Mesothelial cell of epicardium (in vitro differentiated cells): ENCODE measurements around the gene ANKRD40CL. TPM values are rescaled to one million over a fixed set of nuclear protein-coding genes. Genes with fewer than 3 reads are reported as not detected.
"Not testable (repeated sequence)": the region's sequence is repeated elsewhere in the genome, so short reads cannot be mapped to it uniquely, and the experiment has no call there.

Experiments
- DNase-seq, 2 experiments: peaks; one replicate each; pipeline ENCODE4 v3.0.0; 2021; ENCODE audit warnings: low spot score in 2 of 2; ENCODE audit not compliant: unreplicated experiment in 2 of 2
- H3K27ac Mint-ChIP-seq: 2 replicates; pipeline ENCODE4 v1.8.0; 2021; ENCODE audit warnings: mixed read lengths
- H3K27me3 Mint-ChIP-seq: 2 replicates; pipeline ENCODE4 v1.8.0; 2021; ENCODE audit warnings: low read depth, mixed read lengths
- H3K36me3 Mint-ChIP-seq: 2 replicates; pipeline ENCODE4 v1.8.0; 2021; ENCODE audit warnings: mixed read lengths
- H3K4me1 Mint-ChIP-seq: 2 replicates; pipeline ENCODE4 v1.8.0; 2021; ENCODE audit warnings: mixed read lengths
- H3K4me3 Mint-ChIP-seq: 2 replicates; pipeline ENCODE4 v1.8.0; 2021; ENCODE audit warnings: mild to moderate bottlenecking, moderate library complexity, mixed read lengths
- H3K9me3 Mint-ChIP-seq: 2 replicates; pipeline ENCODE4 v1.8.0; 2021; ENCODE audit warnings: mixed read lengths
- total RNA-seq: library from RNA; stranded (reverse); gene quantifications from 3 replicates; pipeline ENCODE4 v1.2.1, GENCODE V29; 2021
- TF ChIP-seq, protein P1 (sequence below): fragments of 200-600 bp; sonication (generic); IDR thresholded peaks from one replicate; pipeline ENCODE4 v1.5.0; 2021; ENCODE audit warnings: antibody characterized with exemption; ENCODE audit not compliant: unreplicated experiment

ANKRD40CL gene
- total RNA-seq, 1 donor from 2014 or later: not detected

DNA sequence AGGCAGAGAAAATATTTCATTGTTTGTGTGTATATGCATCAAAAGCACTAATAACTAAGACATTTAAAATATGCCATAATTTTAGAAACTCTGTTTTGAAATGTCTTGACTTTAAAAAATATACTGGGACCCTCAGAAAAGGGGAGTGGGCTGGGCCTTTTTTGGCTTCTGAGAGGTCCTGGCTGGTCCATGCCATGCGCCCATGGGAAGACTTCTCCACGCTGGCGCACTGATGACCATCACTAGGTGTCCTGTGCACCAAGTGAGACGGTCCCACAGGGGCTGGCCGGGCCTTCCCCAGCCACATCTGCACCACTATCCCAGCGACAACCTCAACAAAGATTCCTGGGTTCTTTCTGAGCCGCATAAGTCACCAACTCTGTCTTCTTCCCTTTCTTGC, 41.1 kb upstream of the ANKRD40CL start:
- H3K27me3 Mint-ChIP-seq: no peaks in the 10 kb centered on the region
- no peak overlapping the region for H3K27ac Mint-ChIP-seq
- no peaks in the 10 kb centered on the region for H3K4me1 Mint-ChIP-seq
- peaks cover under 1% of the 10 kb centered on the region for H3K9me3 Mint-ChIP-seq
- TF ChIP-seq, protein P1, sequence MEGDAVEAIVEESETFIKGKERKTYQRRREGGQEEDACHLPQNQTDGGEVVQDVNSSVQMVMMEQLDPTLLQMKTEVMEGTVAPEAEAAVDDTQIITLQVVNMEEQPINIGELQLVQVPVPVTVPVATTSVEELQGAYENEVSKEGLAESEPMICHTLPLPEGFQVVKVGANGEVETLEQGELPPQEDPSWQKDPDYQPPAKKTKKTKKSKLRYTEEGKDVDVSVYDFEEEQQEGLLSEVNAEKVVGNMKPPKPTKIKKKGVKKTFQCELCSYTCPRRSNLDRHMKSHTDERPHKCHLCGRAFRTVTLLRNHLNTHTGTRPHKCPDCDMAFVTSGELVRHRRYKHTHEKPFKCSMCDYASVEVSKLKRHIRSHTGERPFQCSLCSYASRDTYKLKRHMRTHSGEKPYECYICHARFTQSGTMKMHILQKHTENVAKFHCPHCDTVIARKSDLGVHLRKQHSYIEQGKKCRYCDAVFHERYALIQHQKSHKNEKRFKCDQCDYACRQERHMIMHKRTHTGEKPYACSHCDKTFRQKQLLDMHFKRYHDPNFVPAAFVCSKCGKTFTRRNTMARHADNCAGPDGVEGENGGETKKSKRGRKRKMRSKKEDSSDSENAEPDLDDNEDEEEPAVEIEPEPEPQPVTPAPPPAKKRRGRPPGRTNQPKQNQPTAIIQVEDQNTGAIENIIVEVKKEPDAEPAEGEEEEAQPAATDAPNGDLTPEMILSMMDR: no peak
- no peak overlapping the region for H3K4me3 Mint-ChIP-seq
- no peak for DNase-seq
- H3K36me3 Mint-ChIP-seq: no peaks in the 10 kb centered on the region

DNA sequence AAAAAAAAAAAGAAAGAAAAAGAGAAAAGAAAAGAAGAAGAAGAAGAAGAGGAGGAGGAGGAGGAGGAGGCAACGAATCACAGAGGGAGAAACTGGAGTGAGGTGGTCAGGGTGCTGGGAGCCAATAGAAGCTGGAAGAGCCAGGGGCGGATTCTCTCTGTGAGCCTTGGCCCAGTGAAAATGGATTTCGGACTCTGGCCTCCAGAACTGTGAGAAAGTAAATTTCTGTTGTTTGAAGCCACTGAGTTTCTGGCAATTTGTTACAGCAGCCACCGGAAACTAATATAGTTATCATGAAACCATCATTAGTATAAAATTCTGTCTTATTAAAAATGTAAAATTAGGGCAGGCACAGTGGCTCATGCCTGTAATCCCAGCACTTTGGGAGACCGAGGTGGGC, 40.4 kb upstream of the ANKRD40CL start:
- Mint-ChIP-seq H3K27ac (no peak overlapping the region), H3K9me3 (no peaks in the 10 kb centered on the region), H3K36me3 (no peaks in the 10 kb centered on the region), H3K27me3 (no peaks in the 10 kb centered on the region), H3K4me1 (no peaks in the 10 kb centered on the region), H3K4me3 (no peak overlapping the region)
- TF ChIP-seq, protein P1: no peak
- no peak for DNase-seq

DNA sequence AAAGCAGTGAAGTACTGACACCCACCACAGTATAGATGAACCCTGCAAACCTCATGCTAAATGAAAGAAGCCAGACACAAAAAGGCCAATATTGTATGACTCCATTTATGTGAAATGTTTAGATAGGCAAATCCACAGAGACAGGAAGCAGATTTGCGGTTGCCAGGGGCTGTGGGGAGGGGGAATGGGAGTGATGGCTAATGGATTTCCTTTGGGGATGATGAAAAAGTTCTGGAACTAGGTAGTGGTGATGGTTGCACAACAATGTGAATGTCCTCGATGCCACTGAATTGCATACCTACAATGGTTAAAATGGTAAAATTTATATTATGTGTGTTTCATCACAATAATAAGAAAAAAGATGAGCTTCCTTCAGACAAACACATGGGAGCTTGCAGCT, 39.7 kb upstream of the ANKRD40CL start:
- Mint-ChIP-seq H3K9me3 (no peaks in the 10 kb centered on the region), H3K4me3 (no peak overlapping the region), H3K27ac (no peak overlapping the region), H3K27me3 (no peaks in the 10 kb centered on the region), H3K36me3 (no peaks in the 10 kb centered on the region), H3K4me1 (no peaks in the 10 kb centered on the region)
- no peak for DNase-seq
- TF ChIP-seq, protein P1: no peak

DNA sequence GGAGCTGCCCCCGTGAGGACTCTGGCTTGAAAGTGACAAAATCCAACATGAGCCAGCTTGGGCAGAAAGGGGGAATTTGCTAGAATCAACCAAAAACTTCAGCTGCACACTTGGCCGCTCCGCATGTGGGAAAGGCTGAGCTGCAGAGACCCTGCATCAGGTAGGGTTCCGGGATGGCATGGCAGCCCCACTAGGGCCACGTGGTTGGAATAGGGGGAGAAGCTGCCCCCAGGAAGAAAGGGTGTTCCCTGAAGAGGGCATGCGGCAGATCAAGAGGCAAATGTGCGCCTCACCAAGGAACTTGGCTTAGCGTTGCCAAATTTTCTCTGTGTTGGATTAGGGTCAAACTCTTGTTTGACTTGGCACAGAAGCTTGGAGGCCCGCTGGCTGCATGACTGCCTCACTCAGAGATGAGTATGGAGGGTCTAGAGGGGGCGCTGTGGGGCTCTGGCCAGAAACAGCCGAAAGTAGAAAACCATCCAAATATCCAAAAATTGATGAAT, 38.9 kb upstream of the ANKRD40CL start:
- Mint-ChIP-seq H3K27ac (no peak overlapping the region), H3K4me3 (no peak overlapping the region)
- DNase-seq: no peak

DNA sequence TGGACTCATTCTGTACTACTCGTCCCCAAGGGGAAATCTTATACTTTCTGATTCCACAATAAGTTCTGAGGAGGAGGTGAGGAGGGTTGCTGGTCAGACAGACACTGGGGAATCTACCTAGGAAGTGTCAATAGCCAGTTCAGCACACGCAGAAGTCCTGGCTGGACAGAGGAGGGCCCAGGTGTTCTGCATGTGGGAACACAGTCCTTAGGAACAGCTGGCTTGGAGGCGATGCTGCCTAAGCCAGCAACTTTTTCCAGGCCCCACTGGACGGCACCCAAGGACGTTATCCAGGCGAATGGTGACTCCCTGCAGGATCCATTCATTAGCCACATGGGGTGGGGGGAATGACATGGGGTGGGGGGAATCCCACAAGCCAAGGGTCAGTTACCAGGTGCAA, 38.2 kb upstream of the ANKRD40CL start:
- DNase-seq: no peak
- H3K9me3 Mint-ChIP-seq: no peaks in the 10 kb centered on the region

More for the DNA sequence above, 38.9 kb upstream of the ANKRD40CL start:
- Mint-ChIP-seq H3K27me3 (no peaks in the 10 kb centered on the region), H3K4me1 (no peaks in the 10 kb centered on the region), H3K9me3 (no peaks in the 10 kb centered on the region), H3K36me3 (no peaks in the 10 kb centered on the region)
- TF ChIP-seq, protein P1: no peak

DNA sequence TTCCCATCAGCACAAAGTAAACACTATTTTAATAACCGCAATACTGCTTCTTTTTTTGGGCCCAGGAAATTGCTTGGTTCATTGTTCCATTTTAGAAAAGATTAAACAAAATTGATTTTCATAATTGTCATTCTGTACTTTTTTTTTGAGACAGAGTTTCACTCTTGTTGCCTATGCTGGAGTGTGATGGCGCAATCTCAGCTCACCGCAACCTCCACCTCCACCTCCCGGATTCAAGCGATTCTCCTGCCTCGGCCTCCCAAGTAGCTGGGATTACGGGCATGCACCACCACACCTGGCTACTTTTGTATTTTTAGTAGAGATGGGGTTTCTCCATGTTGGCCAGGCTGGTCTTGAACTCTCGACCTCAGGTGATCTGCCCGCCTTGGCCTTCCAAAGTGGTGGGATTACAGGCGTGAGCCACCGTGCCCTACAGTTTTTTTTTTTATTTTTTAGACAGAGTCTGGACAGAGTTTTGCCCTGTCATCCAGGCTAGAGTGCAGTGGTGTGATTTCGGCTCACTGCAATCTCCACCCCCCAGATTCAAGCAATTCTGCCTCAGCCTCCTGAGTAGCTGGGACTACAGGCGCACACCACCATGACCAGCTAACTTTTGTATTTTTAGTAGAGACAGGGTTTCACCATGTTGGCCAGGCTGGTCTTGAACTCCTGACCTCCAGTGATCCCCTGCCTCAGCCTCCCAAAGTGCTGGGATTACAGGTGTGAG, 37.6 kb upstream of the ANKRD40CL start:
- H3K27ac Mint-ChIP-seq, DNase-seq, H3K4me1 Mint-ChIP-seq, H3K27me3 Mint-ChIP-seq, H3K9me3 Mint-ChIP-seq, H3K4me3 Mint-ChIP-seq, H3K36me3 Mint-ChIP-seq: not testable (repeated sequence)

More for the DNA sequence above, 38.2 kb upstream of the ANKRD40CL start:
- Mint-ChIP-seq H3K27ac (no peak overlapping the region), H3K27me3 (no peaks in the 10 kb centered on the region), H3K36me3 (no peaks in the 10 kb centered on the region), H3K4me1 (no peaks in the 10 kb centered on the region), H3K4me3 (no peak overlapping the region)
- TF ChIP-seq, protein P1: no peak
